ENCODE results near the gene TXLNB.

Gene TXLNB

DNA sequence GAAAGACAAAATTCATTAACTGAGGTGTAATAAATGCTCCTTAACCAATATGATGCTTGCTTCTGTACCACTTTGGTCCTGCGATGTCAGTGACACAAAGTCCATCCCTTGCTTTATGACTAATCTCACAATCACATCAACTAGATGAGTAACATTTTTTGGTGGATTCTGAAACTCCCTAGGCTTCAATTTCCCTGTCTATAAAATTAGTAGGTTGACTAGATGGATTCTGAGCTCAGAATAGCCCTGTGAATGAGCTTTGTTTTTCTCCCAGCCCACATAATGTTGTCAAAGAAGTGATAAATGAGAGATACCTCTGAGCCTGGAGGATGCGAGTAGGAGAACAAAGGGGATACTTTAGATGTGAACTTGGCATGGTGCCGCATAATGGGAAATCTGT, 9.1 kb downstream of the TXLNB start:
- CTCF ChIA-PET = no interaction called here
- no peak overlapping the region for H3K4me3 ChIP-seq (ENCODE audit: low read depth, low read length)
- TF ChIP-seq, protein P1, sequence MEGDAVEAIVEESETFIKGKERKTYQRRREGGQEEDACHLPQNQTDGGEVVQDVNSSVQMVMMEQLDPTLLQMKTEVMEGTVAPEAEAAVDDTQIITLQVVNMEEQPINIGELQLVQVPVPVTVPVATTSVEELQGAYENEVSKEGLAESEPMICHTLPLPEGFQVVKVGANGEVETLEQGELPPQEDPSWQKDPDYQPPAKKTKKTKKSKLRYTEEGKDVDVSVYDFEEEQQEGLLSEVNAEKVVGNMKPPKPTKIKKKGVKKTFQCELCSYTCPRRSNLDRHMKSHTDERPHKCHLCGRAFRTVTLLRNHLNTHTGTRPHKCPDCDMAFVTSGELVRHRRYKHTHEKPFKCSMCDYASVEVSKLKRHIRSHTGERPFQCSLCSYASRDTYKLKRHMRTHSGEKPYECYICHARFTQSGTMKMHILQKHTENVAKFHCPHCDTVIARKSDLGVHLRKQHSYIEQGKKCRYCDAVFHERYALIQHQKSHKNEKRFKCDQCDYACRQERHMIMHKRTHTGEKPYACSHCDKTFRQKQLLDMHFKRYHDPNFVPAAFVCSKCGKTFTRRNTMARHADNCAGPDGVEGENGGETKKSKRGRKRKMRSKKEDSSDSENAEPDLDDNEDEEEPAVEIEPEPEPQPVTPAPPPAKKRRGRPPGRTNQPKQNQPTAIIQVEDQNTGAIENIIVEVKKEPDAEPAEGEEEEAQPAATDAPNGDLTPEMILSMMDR (IDR thresholded peaks at IDR 0.05; ENCODE audit: insufficient read depth, low read length, missing control alignments) = no peak
- DNase-seq (ENCODE audit: low read depth, low spot score) = no peak
- POLR2A ChIA-PET = no interaction called here

- TF ChIP-seq, protein P1 (IDR thresholded peaks at IDR 0.05; ENCODE audit: insufficient read depth, low read length, missing control alignments) = no peak
- CTCF ChIA-PET = no interaction called here
- no peak overlapping the region for H3K4me3 ChIP-seq (ENCODE audit: low read depth, low read length)
- DNase-seq (ENCODE audit: low read depth, low spot score) = no peak
- POLR2A ChIA-PET = no interaction called here
Observed at GRCh38 chr6:139278190-139278589, 13.6 kb downstream of the TXLNB start.

- H3K4me3 ChIP-seq (ENCODE audit: low read depth, low read length) = no peak overlapping the region
- TF ChIP-seq, protein P1 (IDR thresholded peaks at IDR 0.05; ENCODE audit: insufficient read depth, low read length, missing control alignments) = no peak
- POLR2A ChIA-PET = no interaction called here
- no peak for DNase-seq (ENCODE audit: low read depth, low spot score)
- CTCF ChIA-PET = no interaction called here
Observed at GRCh38 chr6:139277587-139277986, 14.2 kb downstream of the TXLNB start.

GRCh38 chr6:139277161-139277560, 14.6 kb downstream of the TXLNB start:
- H3K4me3 ChIP-seq (ENCODE audit: low read depth, low read length) = no peak overlapping the region
- CTCF ChIA-PET = no interaction called here
- POLR2A ChIA-PET = no interaction called here
- no peak for DNase-seq (ENCODE audit: low read depth, low spot score)
- TF ChIP-seq, protein P1 (IDR thresholded peaks at IDR 0.05; ENCODE audit: insufficient read depth, low read length, missing control alignments) = no peak

DNA sequence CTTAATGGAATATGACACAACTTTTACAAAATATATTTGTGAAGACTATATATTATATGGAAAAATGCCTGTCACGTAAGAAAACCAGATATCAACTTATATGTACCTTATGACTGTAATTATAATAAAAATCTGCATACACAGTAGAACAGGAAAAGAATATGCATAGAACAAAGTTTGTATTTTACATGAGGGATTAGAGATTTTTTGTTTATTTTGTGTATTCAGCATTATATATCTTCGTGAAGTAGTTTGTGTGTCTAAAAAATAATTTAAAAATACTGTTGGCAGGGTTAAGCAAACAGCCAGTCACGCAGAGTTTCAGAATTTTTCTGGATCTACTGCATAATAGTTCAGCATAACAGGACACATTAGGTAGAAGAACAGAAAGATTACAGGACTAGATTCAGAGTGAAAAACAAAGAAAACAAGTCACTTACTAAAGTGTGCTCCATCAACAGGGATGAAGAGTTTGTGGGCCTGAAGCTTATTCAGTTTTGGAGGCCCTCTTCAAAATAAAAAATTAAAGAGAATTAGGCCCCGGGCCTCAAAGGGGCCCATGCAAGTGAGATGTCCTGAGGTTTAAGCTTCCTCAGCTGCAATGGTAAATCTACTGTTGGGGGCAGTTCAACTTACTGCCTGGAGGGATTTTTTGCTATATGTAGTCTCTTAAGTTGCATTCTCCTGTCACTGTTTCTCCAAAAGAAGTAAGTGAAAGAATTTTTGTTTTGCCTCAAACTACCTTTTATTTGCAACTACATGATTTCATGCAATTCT, 16.3 kb downstream of the TXLNB start:
- TF ChIP-seq, protein P1 (IDR thresholded peaks at IDR 0.05; ENCODE audit: insufficient read depth, low read length, missing control alignments) = no peak
- DNase-seq (ENCODE audit: low read depth, low spot score) = no peak
- ChIA-PET CTCF (no interaction called here), POLR2A (no interaction called here)
- no peak overlapping the region for H3K4me3 ChIP-seq (ENCODE audit: low read depth, low read length)

DNA sequence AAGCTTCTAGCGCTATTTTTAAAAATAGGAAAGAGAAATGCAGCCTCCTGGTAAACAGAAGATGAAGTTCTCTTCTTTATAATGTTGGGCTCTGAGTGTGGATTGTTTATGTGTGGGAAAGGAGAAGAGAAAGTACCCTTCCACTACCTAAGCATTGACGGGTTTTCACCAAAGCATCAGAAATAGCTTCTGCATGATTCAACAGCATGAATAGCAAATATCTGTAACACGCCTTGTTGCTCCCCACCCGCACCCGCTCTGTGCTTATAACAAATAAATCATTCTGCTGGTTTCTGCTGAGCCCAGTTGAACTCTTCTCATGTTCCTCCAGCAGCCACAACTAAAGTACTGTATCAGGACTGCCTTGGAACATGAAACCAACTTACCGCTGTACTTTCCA, 20.7 kb downstream of the TXLNB start:
- DNase-seq (ENCODE audit: low read depth, low spot score) = no peak
- TF ChIP-seq, protein P1 (IDR thresholded peaks at IDR 0.05; ENCODE audit: insufficient read depth, low read length, missing control alignments) = no peak
- CTCF ChIA-PET = interaction anchor here (1.0 kb wide), 1 partner anchor 9 kb away, joined by 3 read pairs; no protein-coding TSS in a partner anchor

More for the DNA sequence above, 20.7 kb downstream of the TXLNB start:
- POLR2A ChIA-PET = no interaction called here
- no peak overlapping the region for H3K4me3 ChIP-seq (ENCODE audit: low read depth, low read length)

Data from AG04449 (cell line).